ENCODE measurements around the gene TXNDC9.
"Not testable (repeated sequence)": the region's sequence is repeated elsewhere in the genome, so short reads cannot be mapped to it uniquely, and the experiment has no call there.

TXNDC9 gene

GRCh38 chr2:99335911-99336803, at the start of gene TXNDC9:
TSS of gene TXNDC9 (minus strand) at chr2:99336333. CDS start at chr2:99333210, 3,123 bp downstream.
- DNase-seq, result peak; percentile 94

GRCh38 chr2:99382143-99382542, 46.0 kb upstream of the TXNDC9 start:
- DNase-seq, result no peak

GRCh38 chr2:99380376-99381010, 44.4 kb upstream of the TXNDC9 start:
- no peak for DNase-seq

- no peak for DNase-seq
These were observed 41.7 kb upstream of the TXNDC9 start for GRCh38 chr2:99377879-99378278.

- DNase-seq, result no peak
These were observed 40.2 kb upstream of the TXNDC9 start for GRCh38 chr2:99376254-99376864.

- no peak for DNase-seq
These were observed 38.6 kb upstream of the TXNDC9 start for GRCh38 chr2:99374747-99375146.

- DNase-seq, result no peak
These were observed 37.0 kb upstream of the TXNDC9 start for GRCh38 chr2:99373144-99373543.

GRCh38 chr2:99368854-99369253, 32.7 kb upstream of the TXNDC9 start:
- not testable (repeated sequence) for DNase-seq

GRCh38 chr2:99365661-99366060, 29.5 kb upstream of the TXNDC9 start:
- DNase-seq, result no peak

- DNase-seq, result no peak
These were observed 20.7 kb upstream of the TXNDC9 start for GRCh38 chr2:99356853-99357252.

- DNase-seq, result not testable (repeated sequence)
These were observed 18.7 kb upstream of the TXNDC9 start for GRCh38 chr2:99354825-99355224.

- no peak for DNase-seq
These were observed 17.9 kb upstream of the TXNDC9 start for GRCh38 chr2:99354070-99354469.

- no peak for DNase-seq
These were observed 14.1 kb upstream of the TXNDC9 start for GRCh38 chr2:99350194-99350593.

- no peak for DNase-seq
These were observed 12.0 kb upstream of the TXNDC9 start for GRCh38 chr2:99348173-99348572.

GRCh38 chr2:99346218-99346617, 10.1 kb upstream of the TXNDC9 start:
- no peak for DNase-seq

GRCh38 chr2:99345446-99345845, 9.3 kb upstream of the TXNDC9 start:
- DNase-seq, result not testable (repeated sequence)

GRCh38 chr2:99342536-99342935, 6.4 kb upstream of the TXNDC9 start:
- no peak for DNase-seq

GRCh38 chr2:99340669-99341236, 4.6 kb upstream of the TXNDC9 start:
- no peak for DNase-seq

- no peak for DNase-seq
These were observed 2.0 kb upstream of the TXNDC9 start for GRCh38 chr2:99338029-99338585.

- DNase-seq, result peak; percentile 90
These were observed 1.2 kb upstream of the TXNDC9 start, which contains the start of gene EIF5B for GRCh38 chr2:99337113-99338028. TSS of gene EIF5B (plus strand) at chr2:99337389. CDS start at chr2:99337555, 166 bp downstream.

- no peak for DNase-seq
These were observed 625 bp upstream of the TXNDC9 start for GRCh38 chr2:99336804-99337112.

- no peak for DNase-seq
These were observed 10.7 kb downstream of the TXNDC9 start for GRCh38 chr2:99325384-99325783.
